MG63 (cell line): ENCODE results near the gene ITCH. TPM values are rescaled to one million over a fixed set of nuclear protein-coding genes. Genes with fewer than 3 reads are reported as not detected.
"Not testable (repeated sequence)": the region's sequence is repeated elsewhere in the genome, so short reads cannot be mapped to it uniquely, and the experiment has no call there.

ENCODE experiments used
- DNase-seq: peaks from one replicate; pipeline ENCODE4 v3.0.0-alpha.2; 2020
- H3K27me3 ChIP-seq: fragments of 250-450 bp; sonication (Bioruptor Pico); 2 replicates; pipeline ENCODE4 v1.5.1; 2020; ENCODE audit warnings: mild to moderate bottlenecking, moderate library complexity
- H3K36me3 ChIP-seq: fragments of 250-450 bp; sonication (Bioruptor Pico); 2 replicates; pipeline ENCODE4 v1.5.1; 2020; ENCODE audit warnings: mild to moderate bottlenecking, moderate library complexity
- H3K4me3 ChIP-seq: fragments of 250-450 bp; sonication (Bioruptor Pico); 2 replicates; pipeline ENCODE4 v1.5.1; 2020; ENCODE audit warnings: mild to moderate bottlenecking, moderate library complexity
- H3K9me3 ChIP-seq: fragments of 250-450 bp; sonication (Bioruptor Pico); 2 replicates; pipeline ENCODE4 v1.5.1; 2020; ENCODE audit warnings: mild to moderate bottlenecking, moderate library complexity
- total RNA-seq: library from RNA; depleted of rRNA; stranded (reverse); fragments of >200 nt; shearing (Covaris generic); gene quantifications from 2 replicates; pipeline ENCODE4 v1.2.3, GENCODE V29; 2014; ENCODE audit warnings: low replicate concordance; rRNA removed

Gene ITCH
- 26.2 and 47.8 TPM in 2 replicates for total RNA-seq

GRCh38 chr20:34363062-34363464 lies at the start of gene ITCH:
TSS of gene ITCH (plus strand) at chr20:34363273. CDS start at chr20:34393812, 30,539 bp downstream.
- DNase-seq: peak; percentile 95
- H3K36me3 ChIP-seq: peaks cover 12% of the 10 kb centered on the region
- H3K4me3 ChIP-seq: peak within 1 kb of the TSS; percentile 62
- no peaks in the 10 kb centered on the region for H3K27me3 ChIP-seq
- no peaks in the 10 kb centered on the region for H3K9me3 ChIP-seq

- no peaks in the 10 kb centered on the region for H3K9me3 ChIP-seq
- no peaks in the 10 kb centered on the region for H3K27me3 ChIP-seq
- DNase-seq: no peak
- no peaks in the 10 kb centered on the region for H3K36me3 ChIP-seq
- H3K4me3 ChIP-seq: no peak overlapping the region
Observed at GRCh38 chr20:34315236-34315635, 47.8 kb upstream of the ITCH start.

GRCh38 chr20:34316196-34316814 lies 46.8 kb upstream of the ITCH start:
- DNase-seq: peak; percentile 76
- no peak overlapping the region for H3K4me3 ChIP-seq
- H3K27me3 ChIP-seq: no peaks in the 10 kb centered on the region
- no peaks in the 10 kb centered on the region for H3K9me3 ChIP-seq
- no peaks in the 10 kb centered on the region for H3K36me3 ChIP-seq

GRCh38 chr20:34318609-34319443 lies 44.2 kb upstream of the ITCH start:
- no peak for DNase-seq
- Histone ChIP-seq H3K27me3 (no peaks in the 10 kb centered on the region), H3K9me3 (no peaks in the 10 kb centered on the region), H3K36me3 (no peaks in the 10 kb centered on the region), H3K4me3 (no peak overlapping the region)

GRCh38 chr20:34320861-34321260 lies 42.2 kb upstream of the ITCH start:
- no peaks in the 10 kb centered on the region for H3K9me3 ChIP-seq
- H3K4me3 ChIP-seq: no peak overlapping the region
- H3K27me3 ChIP-seq: no peaks in the 10 kb centered on the region
- no peak for DNase-seq
- no peaks in the 10 kb centered on the region for H3K36me3 ChIP-seq

GRCh38 chr20:34322267-34323105 lies 40.6 kb upstream of the ITCH start:
- DNase-seq: no peak
- no peak overlapping the region for H3K4me3 ChIP-seq
- no peaks in the 10 kb centered on the region for H3K36me3 ChIP-seq
- H3K27me3 ChIP-seq: no peaks in the 10 kb centered on the region
- no peaks in the 10 kb centered on the region for H3K9me3 ChIP-seq

GRCh38 chr20:34324541-34324940 lies 38.5 kb upstream of the ITCH start:
- no peaks in the 10 kb centered on the region for H3K36me3 ChIP-seq
- no peaks in the 10 kb centered on the region for H3K27me3 ChIP-seq
- no peak overlapping the region for H3K4me3 ChIP-seq
- no peak for DNase-seq
- no peaks in the 10 kb centered on the region for H3K9me3 ChIP-seq

GRCh38 chr20:34328207-34328606 lies 34.9 kb upstream of the ITCH start:
- H3K9me3 ChIP-seq, H3K27me3 ChIP-seq, DNase-seq, H3K4me3 ChIP-seq, H3K36me3 ChIP-seq: not testable (repeated sequence)

GRCh38 chr20:34328928-34329677 lies 34.0 kb upstream of the ITCH start:
- H3K4me3 ChIP-seq: no peak overlapping the region
- no peak for DNase-seq
- no peaks in the 10 kb centered on the region for H3K27me3 ChIP-seq

GRCh38 chr20:34330861-34331544 lies 32.1 kb upstream of the ITCH start:
- not testable (repeated sequence) for H3K36me3 ChIP-seq, H3K9me3 ChIP-seq, DNase-seq, H3K27me3 ChIP-seq, H3K4me3 ChIP-seq

More at GRCh38 chr20:34328928-34329677, 34.0 kb upstream of the ITCH start:
- no peaks in the 10 kb centered on the region for H3K9me3 ChIP-seq
- H3K36me3 ChIP-seq: no peaks in the 10 kb centered on the region

GRCh38 chr20:34331838-34332237 lies 31.2 kb upstream of the ITCH start:
- no peak for DNase-seq
- H3K36me3 ChIP-seq: no peaks in the 10 kb centered on the region
- H3K4me3 ChIP-seq: no peak overlapping the region
- no peaks in the 10 kb centered on the region for H3K27me3 ChIP-seq
- no peaks in the 10 kb centered on the region for H3K9me3 ChIP-seq

GRCh38 chr20:34332262-34332920 lies 30.7 kb upstream of the ITCH start:
- no peak for DNase-seq
- Histone ChIP-seq H3K27me3 (no peaks in the 10 kb centered on the region), H3K9me3 (no peaks in the 10 kb centered on the region), H3K36me3 (no peaks in the 10 kb centered on the region), H3K4me3 (no peak overlapping the region)

GRCh38 chr20:34333786-34334185 lies 29.3 kb upstream of the ITCH start:
- no peak overlapping the region for H3K4me3 ChIP-seq
- no peak for DNase-seq
- H3K9me3 ChIP-seq: no peaks in the 10 kb centered on the region
- H3K36me3 ChIP-seq: no peaks in the 10 kb centered on the region
- H3K27me3 ChIP-seq: no peaks in the 10 kb centered on the region

GRCh38 chr20:34334654-34335407 lies 28.2 kb upstream of the ITCH start:
- H3K36me3 ChIP-seq: no peaks in the 10 kb centered on the region
- DNase-seq: peak; percentile 21
- no peaks in the 10 kb centered on the region for H3K27me3 ChIP-seq
- H3K4me3 ChIP-seq: no peak overlapping the region
- no peaks in the 10 kb centered on the region for H3K9me3 ChIP-seq

- Histone ChIP-seq H3K36me3 (no peaks in the 10 kb centered on the region), H3K27me3 (no peaks in the 10 kb centered on the region), H3K9me3 (no peaks in the 10 kb centered on the region), H3K4me3 (no peak overlapping the region)
- no peak for DNase-seq
Observed at GRCh38 chr20:34337544-34337943, 25.5 kb upstream of the ITCH start.
